ENCODE measurements around the gene LRRN3. TPM values are rescaled to one million over a fixed set of nuclear protein-coding genes. Genes with fewer than 3 reads are reported as not detected.

LRRN3 gene
- total and polyA plus RNA-seq, 12 donors, result 10.7 to 109 (median 55.1) TPM

GRCh38 chr7:111132833-111133232 is 41.9 kb downstream of the LRRN3 start:
- WGBS, 4 donors, result 45 to 83% (median 71%) methylated on average over 1 of the region's 1 CpG
- Histone ChIP-seq H3K27me3 (no peaks in the 10 kb centered on the region), H3K27ac (no peak overlapping the region), H3K4me3 (no peak overlapping the region), H3K36me3 (replicated peaks in 1 of 2) (no peaks in the 10 kb centered on the region), H3K4me1 (replicated peaks in 1 of 2) (peaks cover 6 to 10% of the 10 kb centered on the region in 2 donors), H3K9me3 (replicated peaks in 1 of 3) (no peaks in the 10 kb centered on the region)
- no peak for DNase-seq
- TF ChIP-seq POLR2A (IDR thresholded peaks at IDR 0.05), result no peak
- no peak for TF ChIP-seq CTCF (IDR thresholded peaks at IDR 0.05)
- intact Hi-C loops (cut with DNase I), result no loop called here

GRCh38 chr7:111137296-111138192 is 46.6 kb downstream of the LRRN3 start:
- TF ChIP-seq POLR2A (IDR thresholded peaks at IDR 0.05), result no peak
- TF ChIP-seq CTCF (IDR thresholded peaks at IDR 0.05), result no peak
- intact Hi-C loops (cut with DNase I), result no loop called here
- Histone ChIP-seq H3K27me3 (no peaks in the 10 kb centered on the region), H3K4me3 (no peak overlapping the region), H3K9me3 (replicated peaks in 1 of 3) (no peaks in the 10 kb centered on the region), H3K4me1 (replicated peaks in 1 of 2) (peaks cover 19 to 33% of the 10 kb centered on the region in 2 donors), H3K36me3 (replicated peaks in 1 of 2) (no peaks in the 10 kb centered on the region), H3K27ac (peak overlapping the region; percentile 43 to 81 (median 70))
- 53 to 72% (median 68%) methylated on average over 4 of the region's 4 CpGs for WGBS, 4 donors
- DNase-seq, result peak in 4 of 7 donors; percentile 6 to 26 (median 15)

GRCh38 chr7:111138193-111138569 is 47.3 kb downstream of the LRRN3 start:
- DNase-seq, result peak; percentile 57 to 94 (median 82)
- Histone ChIP-seq H3K36me3 (replicated peaks in 1 of 2) (no peaks in the 10 kb centered on the region), H3K27me3 (no peaks in the 10 kb centered on the region), H3K4me3 (no peak overlapping the region), H3K9me3 (replicated peaks in 1 of 3) (no peaks in the 10 kb centered on the region), H3K27ac (peak overlapping the region; percentile 43 to 81 (median 70)), H3K4me1 (replicated peaks in 1 of 2) (peaks cover 19 to 33% of the 10 kb centered on the region in 2 donors)
- 5 to 21% (median 18%) methylated on average over 2 of the region's 2 CpGs for WGBS, 4 donors
- intact Hi-C loops (cut with DNase I), result no loop called here
- no peak for TF ChIP-seq POLR2A (IDR thresholded peaks at IDR 0.05)
- TF ChIP-seq CTCF (IDR thresholded peaks at IDR 0.05), result no peak

- H3K4me3 ChIP-seq, result no peak overlapping the region
- no peak for TF ChIP-seq POLR2A (IDR thresholded peaks at IDR 0.05)
- TF ChIP-seq CTCF (IDR thresholded peaks at IDR 0.05), result no peak
- H3K27me3 ChIP-seq, result no peaks in the 10 kb centered on the region
- peaks cover 19 to 33% of the 10 kb centered on the region in 2 donors for H3K4me1 ChIP-seq (replicated peaks in 1 of 2)
- peak in 2 of 7 donors; percentile 7 to 10 for DNase-seq
- H3K27ac ChIP-seq, result peak overlapping the region in 4 of 5 donors; percentile 43 to 81 (median 70)
- no peaks in the 10 kb centered on the region for H3K36me3 ChIP-seq (replicated peaks in 1 of 2)
- intact Hi-C loops (cut with DNase I), result no loop called here
- no peaks in the 10 kb centered on the region for H3K9me3 ChIP-seq (replicated peaks in 1 of 3)
Measured at GRCh38 chr7:111138586-111138985, 47.7 kb downstream of the LRRN3 start.
